ENCODE results near the gene NAA10. TPM values are rescaled to one million over a fixed set of nuclear protein-coding genes. Genes with fewer than 3 reads are reported as not detected.
A peak's percentile ranks its signal among the peaks of the same experiment; 100 is the strongest.

NAA10 gene
- total RNA-seq, 1 donor from 2014 or later: 73.6 TPM

- ATAC-seq: peak; percentile 92
Measured at GRCh38 chrX:153927922-153928760, 6.7 kb downstream of the NAA10 start.

GRCh38 chrX:153927672-153927921, 7.2 kb downstream of the NAA10 start:
- ATAC-seq: peak; percentile 6

DNA sequence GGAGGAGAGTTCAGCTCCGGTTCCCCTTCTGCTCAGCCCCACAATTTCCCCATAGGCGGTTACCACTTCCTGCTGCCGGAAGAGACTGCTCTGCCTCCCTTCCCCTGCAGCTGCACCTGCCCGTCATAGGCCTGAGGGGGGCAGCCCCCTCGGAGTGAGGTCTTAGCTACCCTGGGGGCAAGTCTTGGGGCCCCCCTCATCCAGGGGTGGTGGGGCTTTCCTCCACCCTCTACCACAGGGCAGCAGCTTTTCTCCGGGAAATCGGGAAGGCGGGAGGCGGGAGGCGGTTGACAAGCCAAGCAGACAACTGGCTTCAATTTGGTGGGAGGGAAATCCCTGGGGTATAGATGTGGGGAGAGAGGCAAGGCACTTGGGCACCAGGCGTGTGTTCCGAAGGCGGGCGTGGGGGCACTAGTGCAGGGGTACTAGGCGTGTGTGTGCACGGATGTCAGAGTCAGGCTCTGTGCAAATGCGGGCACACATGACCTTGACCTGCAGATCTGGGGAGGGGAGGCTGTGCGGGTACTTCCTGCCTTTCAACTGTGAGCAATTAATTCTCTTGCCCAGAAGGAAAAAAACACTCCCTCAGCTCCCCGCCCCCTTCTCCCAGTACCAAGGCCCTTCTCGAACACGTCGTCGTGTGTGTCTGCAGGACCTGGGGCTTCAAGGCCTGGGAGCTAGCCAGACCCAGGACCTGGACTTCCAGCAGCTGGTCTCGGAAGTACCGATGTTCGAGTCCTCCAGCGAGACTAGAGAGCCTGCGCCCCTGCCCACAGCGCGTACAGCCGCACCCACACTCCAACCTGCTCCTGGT, 7.8 kb downstream of the NAA10 start:
- peak; percentile 17 for ATAC-seq

DNA sequence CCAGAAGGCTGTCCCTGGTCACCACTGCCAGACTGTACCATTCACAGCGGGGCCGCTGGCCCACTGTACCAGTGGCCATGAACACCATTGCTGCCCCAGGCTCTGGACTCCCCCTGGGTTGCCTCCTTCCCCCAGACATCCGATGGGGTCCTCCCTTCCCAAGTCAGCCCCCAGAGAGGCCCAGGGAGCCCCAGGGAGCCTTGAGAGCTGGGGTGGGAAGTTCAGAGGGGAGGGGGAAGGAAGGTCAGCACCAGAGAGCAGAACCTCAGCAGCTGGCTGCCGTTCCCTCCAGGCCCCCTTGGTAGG, 8.3 kb downstream of the NAA10 start:
- no peak for ATAC-seq

DNA sequence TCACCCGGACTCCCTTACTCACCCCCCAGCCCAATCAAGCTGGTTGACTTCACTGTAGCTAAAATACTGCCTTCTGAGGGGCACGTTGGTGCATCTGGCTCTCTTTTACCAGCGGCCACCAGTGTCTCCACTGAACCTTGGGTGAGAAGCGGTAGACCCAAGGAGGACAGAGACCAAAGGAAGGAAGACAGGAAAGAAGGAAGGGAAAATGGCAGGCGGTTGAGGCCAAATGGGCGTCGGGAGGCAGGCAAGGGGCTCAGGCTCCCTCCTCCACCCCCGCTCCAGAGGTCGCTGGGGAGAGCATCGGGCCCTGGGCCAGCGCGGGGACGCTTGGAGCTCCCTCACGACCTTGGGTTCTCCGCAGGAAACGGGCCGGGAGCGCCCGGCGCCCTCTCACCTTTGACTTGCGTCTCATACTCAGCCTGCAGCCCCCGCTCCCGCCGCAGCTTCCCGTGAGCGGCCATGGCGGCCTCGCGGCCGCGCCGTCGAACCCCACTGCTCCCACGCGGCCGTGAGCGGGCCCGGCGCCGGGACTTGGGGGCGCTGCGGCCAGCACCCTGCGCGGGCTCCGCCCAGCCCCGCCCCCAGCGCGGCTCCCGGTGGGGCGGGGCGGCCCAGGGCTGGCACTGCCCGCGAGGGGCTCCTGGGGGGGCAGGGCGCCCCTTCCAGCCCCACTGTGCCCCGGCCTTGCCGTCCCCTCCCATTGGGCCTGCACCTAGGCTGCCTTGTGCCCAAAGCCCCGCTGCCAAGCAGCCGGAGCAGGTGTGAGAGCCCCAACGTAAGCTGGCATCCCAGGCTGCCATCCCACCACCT, 8.9 kb downstream of the NAA10 start, which contains the start of gene ARHGAP4:
Gene ARHGAP4 (minus strand): TSS at position 526 of the 813 bp plus-strand sequence. CDS start 62 bp downstream, at position 464.
- ATAC-seq: no peak

DNA sequence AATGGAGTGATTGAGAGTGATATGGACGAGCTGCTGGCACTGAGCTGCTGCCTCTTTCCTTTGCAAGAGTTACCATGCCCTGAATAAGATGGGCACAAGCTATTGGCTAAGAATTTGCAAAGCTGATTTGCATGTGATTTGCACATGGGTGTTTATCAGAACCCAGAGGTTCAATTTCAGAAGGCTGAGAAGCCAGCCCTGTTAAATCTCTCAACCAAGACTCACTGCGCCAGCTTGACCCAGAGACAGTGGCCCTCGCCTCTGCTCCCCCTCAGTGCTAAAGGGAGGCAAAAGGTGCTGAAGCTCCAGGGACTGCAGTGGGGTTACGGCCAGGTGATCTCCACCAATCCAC, 9.5 kb downstream of the NAA10 start:
- ATAC-seq: no peak

GRCh38 chrX:153924149-153924861, 10.5 kb downstream of the NAA10 start:
- ATAC-seq: no peak

DNA sequence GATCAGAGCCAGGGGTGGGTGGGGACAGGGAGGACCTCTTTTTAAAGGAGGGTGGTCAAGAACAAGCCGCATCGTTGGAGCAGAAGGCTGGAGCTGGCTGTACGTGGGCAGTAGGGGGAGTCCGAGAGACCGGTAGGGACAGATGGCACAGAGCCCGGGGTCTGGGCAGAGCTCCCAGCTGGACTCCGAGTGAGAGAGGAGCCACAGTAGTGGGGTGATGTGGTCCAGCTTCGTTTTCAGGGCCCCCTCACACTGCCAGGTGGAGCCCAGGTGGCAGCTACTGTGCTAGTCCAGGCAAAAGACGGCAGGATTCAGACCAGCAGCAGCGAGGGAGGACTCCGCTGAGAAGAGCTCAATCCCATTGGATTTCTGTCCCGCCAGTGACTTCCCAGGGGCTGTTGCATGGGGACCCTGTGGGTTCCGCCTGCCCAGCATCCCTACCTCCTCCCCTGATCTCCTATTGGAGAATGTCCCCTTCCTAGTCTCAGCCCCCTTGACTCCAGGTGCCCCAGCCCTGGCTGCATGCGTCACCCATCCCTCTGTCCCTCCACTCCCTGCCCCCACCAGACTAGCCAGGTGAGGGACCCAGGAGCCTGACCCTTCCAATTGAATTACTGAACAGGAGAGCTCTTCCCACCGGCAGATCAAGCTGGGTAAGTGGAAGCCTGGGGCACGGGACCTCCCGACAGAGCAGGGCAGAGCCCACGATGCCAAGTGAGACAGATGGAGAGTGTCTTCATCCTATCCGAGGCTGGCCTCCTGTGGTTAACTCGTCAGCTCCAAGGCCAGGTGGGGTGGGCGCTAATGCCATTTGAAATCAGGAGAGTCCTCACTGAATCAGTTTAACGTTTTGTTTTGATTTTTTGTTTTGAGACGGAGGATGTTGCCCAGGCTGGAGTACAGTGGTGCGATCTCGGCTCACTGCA, 11.6 kb downstream of the NAA10 start:
- no peak for ATAC-seq

DNA sequence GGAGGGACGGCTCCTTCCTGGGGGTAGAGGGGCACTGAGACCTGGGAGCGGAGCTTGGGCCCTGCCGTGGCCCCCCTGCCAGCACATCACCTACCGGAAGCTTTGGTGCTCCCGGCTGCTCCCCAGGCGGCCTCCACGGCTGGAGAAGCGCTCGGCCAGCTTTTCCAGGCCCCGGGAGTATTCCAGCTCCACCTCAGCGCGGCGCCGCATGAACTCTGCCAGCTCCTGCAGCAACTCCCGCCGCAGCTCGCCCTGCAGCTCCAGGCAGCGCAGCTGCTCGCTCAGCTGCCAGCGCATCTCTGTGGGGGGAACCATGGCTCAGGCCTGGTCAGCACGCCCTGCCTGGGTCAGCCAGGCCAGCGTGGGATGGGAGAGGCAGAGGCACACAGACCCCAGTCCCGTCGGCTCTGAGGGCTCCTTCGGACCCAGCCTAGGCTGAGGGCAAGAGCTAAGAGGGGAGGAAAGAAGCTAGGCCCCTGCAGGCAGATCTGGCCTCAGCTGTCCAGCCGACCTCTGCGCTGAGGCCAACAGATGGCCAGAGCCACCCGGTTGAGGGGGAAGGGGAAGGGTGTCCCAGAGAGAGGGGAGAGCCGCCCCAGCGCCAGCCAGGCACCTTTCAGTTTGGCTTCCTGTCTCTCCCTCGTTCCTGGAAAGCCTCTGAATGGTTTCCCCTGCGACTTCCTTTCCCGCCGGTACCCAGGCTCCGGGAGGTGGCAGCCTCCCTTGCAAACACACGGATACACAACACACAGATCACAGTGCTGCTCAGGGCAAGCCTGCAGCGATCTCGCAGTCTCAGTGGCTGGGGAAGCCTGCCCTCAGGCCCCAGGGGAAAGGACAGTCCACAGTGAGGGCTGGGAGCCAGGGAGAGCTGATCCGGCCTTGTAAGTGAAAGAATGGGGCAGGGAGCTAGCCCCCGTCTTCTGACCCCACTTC, 13.1 kb downstream of the NAA10 start:
- no peak for ATAC-seq

- no peak for ATAC-seq
Measured at GRCh38 chrX:153921070-153921469, 13.8 kb downstream of the NAA10 start.

- no peak for ATAC-seq
Measured at GRCh38 chrX:153920546-153920945, 14.3 kb downstream of the NAA10 start.

GRCh38 chrX:153919281-153919680, 15.6 kb downstream of the NAA10 start:
- ATAC-seq: no peak

DNA sequence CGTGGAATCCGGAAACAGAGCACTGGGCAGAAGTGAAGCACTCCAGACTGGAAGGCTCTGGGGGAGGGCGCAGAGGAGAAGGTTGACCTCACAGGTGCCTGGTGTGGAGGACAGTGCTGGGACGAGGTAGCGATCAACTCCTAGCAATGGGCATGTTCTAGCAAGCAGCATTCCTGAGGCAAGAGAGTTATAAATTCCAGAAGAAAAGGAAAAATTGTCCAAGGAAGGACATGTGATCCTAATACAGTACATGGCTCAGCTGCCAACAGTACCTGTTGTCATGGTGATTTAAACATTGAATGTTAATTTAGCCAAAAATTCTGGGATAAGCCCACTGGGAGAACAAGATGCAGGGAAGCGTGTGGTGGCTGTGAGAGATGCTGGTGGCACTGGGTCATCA, 17.0 kb downstream of the NAA10 start:
- no peak for ATAC-seq

DNA sequence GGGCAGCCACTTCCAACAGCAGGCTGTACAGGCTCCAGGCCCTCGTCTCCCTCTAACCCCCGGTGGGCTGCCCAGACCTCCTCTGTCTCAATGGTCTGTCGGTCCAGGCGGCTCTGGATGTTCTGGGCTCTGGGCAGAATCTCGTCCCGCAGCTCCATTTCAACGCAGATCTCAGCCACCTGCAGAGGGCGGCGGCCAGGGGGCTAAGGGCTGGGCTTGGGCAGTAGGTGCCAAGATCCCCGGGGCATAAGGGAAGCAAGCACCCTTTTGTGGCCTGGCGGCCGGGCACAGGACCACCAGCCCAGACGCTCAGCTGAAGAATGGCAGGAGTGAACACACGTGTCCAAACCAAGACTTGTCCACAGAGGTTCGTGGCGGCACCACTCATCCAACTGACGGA, 21.1 kb downstream of the NAA10 start:
- no peak for ATAC-seq

- no peak for ATAC-seq
Measured at GRCh38 chrX:153913211-153913610, 21.6 kb downstream of the NAA10 start.

DNA sequence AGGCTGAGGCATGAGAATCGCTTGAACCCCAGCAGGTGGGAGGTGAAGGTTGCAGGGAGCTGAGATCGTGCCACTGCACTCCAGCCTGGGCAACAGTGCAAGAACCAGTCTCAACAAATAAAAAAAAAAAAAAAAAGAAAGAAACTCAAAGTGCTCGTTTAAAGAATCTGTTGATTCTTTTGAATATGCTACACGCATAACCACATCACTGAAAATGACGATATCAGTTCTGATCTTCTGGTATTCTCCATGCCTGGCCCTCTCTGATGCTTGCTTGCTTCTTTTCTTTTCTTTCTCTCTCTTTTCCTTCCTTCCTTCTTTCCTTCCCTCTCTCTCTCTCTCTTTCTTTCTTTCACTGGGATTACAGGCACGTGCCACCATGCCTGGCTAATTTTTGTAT, 23.0 kb downstream of the NAA10 start:
- ATAC-seq: no peak

DNA sequence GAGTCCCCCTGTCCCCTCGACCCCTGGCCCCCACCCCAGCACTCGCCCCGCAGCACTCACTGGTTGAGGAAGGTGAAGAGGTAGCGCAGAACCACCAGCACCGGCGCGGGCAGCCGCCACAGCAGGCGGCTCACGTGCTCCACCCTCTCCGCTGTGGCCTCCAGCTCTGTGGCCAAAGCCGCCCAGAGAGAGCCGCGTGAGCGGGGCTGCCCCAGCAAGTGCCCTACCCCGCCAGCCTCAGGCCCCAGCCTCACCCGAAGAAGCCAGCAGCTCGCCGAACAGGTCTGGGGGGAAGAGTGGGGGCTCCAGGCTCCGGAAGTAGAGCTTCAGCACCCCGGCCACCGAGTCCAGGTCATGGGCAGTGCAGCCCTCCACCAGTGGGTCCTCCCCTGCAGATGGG, 24.4 kb downstream of the NAA10 start:
- no peak for ATAC-seq

DNA sequence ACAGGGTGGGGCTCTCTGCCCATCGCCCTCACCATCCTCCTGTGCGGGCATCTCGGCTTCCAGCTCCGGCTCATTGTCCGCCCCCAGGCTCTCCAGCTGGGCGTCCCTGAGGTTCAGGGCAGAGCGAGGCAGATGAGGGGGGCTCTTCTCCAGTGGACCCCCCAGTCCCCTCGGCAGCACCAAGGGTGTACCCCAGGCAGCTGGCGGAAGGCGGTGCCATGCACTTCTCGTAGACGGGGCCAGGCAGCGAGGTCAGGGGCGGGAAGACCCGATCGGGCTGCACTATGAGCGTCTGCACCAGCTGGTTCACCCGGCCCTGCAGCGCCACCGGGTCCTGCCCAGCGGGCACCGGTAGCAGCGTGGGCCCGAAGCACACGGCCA, 24.9 kb downstream of the NAA10 start:
- no peak for ATAC-seq

DNA sequence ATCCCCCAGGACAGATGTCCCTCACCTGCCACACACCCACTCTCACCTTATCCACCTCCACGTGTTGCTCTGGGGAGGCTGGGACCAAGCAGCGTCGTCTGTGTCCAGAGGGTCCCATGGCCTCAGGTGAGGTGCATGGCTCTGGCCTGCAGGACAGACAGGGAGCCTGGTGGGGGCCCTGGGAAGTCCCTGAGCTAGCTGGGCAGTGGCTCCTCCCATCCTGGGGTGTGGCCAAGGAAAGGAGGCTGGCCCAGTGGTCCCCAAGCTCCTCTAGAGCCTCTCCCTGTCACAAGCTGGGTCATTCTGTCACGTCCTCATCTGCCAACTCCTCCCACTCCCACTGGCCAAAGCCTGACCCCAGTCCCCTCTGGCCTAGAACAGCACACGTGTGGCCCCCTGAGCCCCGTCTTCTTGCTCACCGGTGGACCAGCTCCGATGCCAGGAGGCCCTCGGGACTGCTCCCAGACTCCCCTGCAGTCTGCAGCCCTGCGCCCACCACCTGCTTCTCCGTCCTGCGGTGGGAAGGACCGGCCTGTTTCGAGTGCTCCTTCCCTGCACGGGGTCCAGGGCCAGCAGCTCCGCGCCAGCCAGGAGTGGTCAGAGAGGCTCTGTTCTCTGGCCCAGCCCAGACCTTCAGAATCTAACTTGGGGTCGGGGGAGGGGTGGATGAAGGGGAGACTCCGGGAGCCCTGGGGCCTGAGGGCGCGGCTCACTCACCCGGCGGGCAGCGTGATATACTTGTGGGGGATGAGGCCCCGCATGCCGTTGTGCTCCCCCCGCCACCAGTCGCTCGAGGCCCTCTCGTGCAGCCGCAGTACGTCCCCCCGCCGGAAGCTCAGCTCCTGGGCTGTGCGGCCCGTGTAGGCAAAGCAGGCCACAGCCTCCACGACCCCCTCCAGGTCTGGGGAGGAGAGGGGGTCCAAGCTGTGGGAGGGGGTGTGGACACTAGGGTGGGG, 25.5 kb downstream of the NAA10 start:
- ATAC-seq: no peak
